Measurements from ENCODE around the gene RAPGEF5.

Gene RAPGEF5

GRCh38 chr7:22343612-22344011 is 13.3 kb downstream of the RAPGEF5 start:
- DNase-seq: no peak

- no peak for DNase-seq
Measured at GRCh38 chr7:22343071-22343470, 13.9 kb downstream of the RAPGEF5 start.

- DNase-seq: no peak
Measured at GRCh38 chr7:22339725-22340390, 17.1 kb downstream of the RAPGEF5 start.

- DNase-seq: no peak
Measured at GRCh38 chr7:22338877-22339276, 18.1 kb downstream of the RAPGEF5 start.

- DNase-seq: no peak
Measured at GRCh38 chr7:22338411-22338810, 18.5 kb downstream of the RAPGEF5 start.

GRCh38 chr7:22333680-22334141 is 23.2 kb downstream of the RAPGEF5 start:
- no peak for DNase-seq

GRCh38 chr7:22332461-22332870 is 24.5 kb downstream of the RAPGEF5 start:
- DNase-seq: no peak

- DNase-seq: no peak
Measured at GRCh38 chr7:22331704-22332103, 25.2 kb downstream of the RAPGEF5 start.

GRCh38 chr7:22330903-22331302 is 26.1 kb downstream of the RAPGEF5 start:
- DNase-seq: no peak

- peak; percentile 70 for DNase-seq
Measured at GRCh38 chr7:22329816-22330524, 27.0 kb downstream of the RAPGEF5 start.

GRCh38 chr7:22326181-22326580 is 30.8 kb downstream of the RAPGEF5 start:
- DNase-seq: no peak

- DNase-seq: no peak
Measured at GRCh38 chr7:22325671-22326070, 31.3 kb downstream of the RAPGEF5 start.

GRCh38 chr7:22323714-22324113 is 33.2 kb downstream of the RAPGEF5 start:
- no peak for DNase-seq

- DNase-seq: peak; percentile 75
Measured at GRCh38 chr7:22320416-22320815, 36.5 kb downstream of the RAPGEF5 start.

GRCh38 chr7:22319424-22320403 is 37.2 kb downstream of the RAPGEF5 start:
- DNase-seq: no peak

GRCh38 chr7:22318376-22318775 is 38.6 kb downstream of the RAPGEF5 start:
- no peak for DNase-seq

GRCh38 chr7:22317632-22318031 is 39.3 kb downstream of the RAPGEF5 start:
- no peak for DNase-seq

- DNase-seq: no peak
Measured at GRCh38 chr7:22316914-22317313, 40.0 kb downstream of the RAPGEF5 start.

- DNase-seq: no peak
Measured at GRCh38 chr7:22307816-22308215, 49.1 kb downstream of the RAPGEF5 start.

- no peak for DNase-seq
Measured at GRCh38 chr7:22305706-22306105, 51.2 kb downstream of the RAPGEF5 start.

- DNase-seq: no peak
Measured at GRCh38 chr7:22302951-22303423, 54.0 kb downstream of the RAPGEF5 start.

GRCh38 chr7:22302193-22302592 is 54.8 kb downstream of the RAPGEF5 start:
- DNase-seq: no peak

- no peak for DNase-seq
Measured at GRCh38 chr7:22301790-22302189, 55.2 kb downstream of the RAPGEF5 start.
